Nephron progenitor cell (in vitro differentiated cells): ENCODE measurements around the gene SH3PXD2B.

Experiments
- DNase-seq: peaks from one replicate; pipeline ENCODE4 v3.0.0; 2021
- H3K27ac Mint-ChIP-seq: 2 replicates; pipeline ENCODE4 v1.8.0; 2021; ENCODE audit warnings: mild to moderate bottlenecking, moderate library complexity, mixed read lengths
- H3K27me3 Mint-ChIP-seq: 2 replicates; pipeline ENCODE4 v1.8.0; 2021; ENCODE audit warnings: mild to moderate bottlenecking, low read depth, mixed read lengths; ENCODE audit not compliant: poor library complexity
- H3K36me3 Mint-ChIP-seq: 2 replicates; pipeline ENCODE4 v1.8.0; 2021; ENCODE audit warnings: low read depth, mixed read lengths
- H3K4me1 Mint-ChIP-seq: 2 replicates; pipeline ENCODE4 v1.8.0; 2021; ENCODE audit warnings: mixed read lengths
- H3K4me3 Mint-ChIP-seq: 2 replicates; pipeline ENCODE4 v1.8.0; 2021; ENCODE audit warnings: mild to moderate bottlenecking, moderate library complexity, mixed read lengths
- H3K9me3 Mint-ChIP-seq: 2 replicates; pipeline ENCODE4 v1.8.0; 2021; ENCODE audit warnings: mild to moderate bottlenecking, moderate library complexity, mixed read lengths
- CTCF ChIP-seq: fragments of 200-600 bp; sonication (generic); IDR thresholded peaks from 2 replicates; pipeline ENCODE4 v1.5.0; 2021; ENCODE audit warnings: antibody characterized with exemption

Gene SH3PXD2B

GRCh38 chr5:172430354-172430753 lies 24.0 kb downstream of the SH3PXD2B start:
- no peak for DNase-seq
- Mint-ChIP-seq H3K4me3 (no peak overlapping the region), H3K27ac (no peak overlapping the region), H3K4me1 (peaks cover 37% of the 10 kb centered on the region), H3K27me3 (peaks cover 5% of the 10 kb centered on the region), H3K9me3 (no peaks in the 10 kb centered on the region), H3K36me3 (peaks cover 47% of the 10 kb centered on the region)
- no peak for TF ChIP-seq CTCF

GRCh38 chr5:172429201-172429940 lies 25.0 kb downstream of the SH3PXD2B start:
- Mint-ChIP-seq H3K9me3 (no peaks in the 10 kb centered on the region), H3K27ac (no peak overlapping the region)

GRCh38 chr5:172428224-172429166 lies 25.8 kb downstream of the SH3PXD2B start:
- Mint-ChIP-seq H3K4me3 (no peak overlapping the region), H3K27ac (no peak overlapping the region), H3K36me3 (peaks cover 54% of the 10 kb centered on the region), H3K4me1 (peaks cover 49% of the 10 kb centered on the region), H3K27me3 (peaks cover 2% of the 10 kb centered on the region), H3K9me3 (no peaks in the 10 kb centered on the region)
- no peak for TF ChIP-seq CTCF
- DNase-seq: no peak

More at GRCh38 chr5:172429201-172429940, 25.0 kb downstream of the SH3PXD2B start:
- Mint-ChIP-seq H3K36me3 (peaks cover 50% of the 10 kb centered on the region), H3K27me3 (peaks cover 5% of the 10 kb centered on the region), H3K4me1 (peaks cover 45% of the 10 kb centered on the region), H3K4me3 (no peak overlapping the region)
- no peak for DNase-seq
- TF ChIP-seq CTCF: no peak

GRCh38 chr5:172427202-172427601 lies 27.1 kb downstream of the SH3PXD2B start:
- H3K9me3 Mint-ChIP-seq: no peaks in the 10 kb centered on the region
- no peak for TF ChIP-seq CTCF
- no peak overlapping the region for H3K4me3 Mint-ChIP-seq
- H3K27ac Mint-ChIP-seq: no peak overlapping the region
- peaks cover 49% of the 10 kb centered on the region for H3K4me1 Mint-ChIP-seq
- DNase-seq: no peak
- peaks cover 54% of the 10 kb centered on the region for H3K36me3 Mint-ChIP-seq
- peaks cover 2% of the 10 kb centered on the region for H3K27me3 Mint-ChIP-seq

- H3K9me3 Mint-ChIP-seq: no peaks in the 10 kb centered on the region
- peaks cover 54% of the 10 kb centered on the region for H3K36me3 Mint-ChIP-seq
- DNase-seq: no peak
- no peak overlapping the region for H3K4me3 Mint-ChIP-seq
- TF ChIP-seq CTCF: no peak
- H3K4me1 Mint-ChIP-seq: peaks cover 49% of the 10 kb centered on the region
- H3K27ac Mint-ChIP-seq: peak overlapping the region; percentile 94
- H3K27me3 Mint-ChIP-seq: peaks cover 2% of the 10 kb centered on the region
Measured at GRCh38 chr5:172426086-172426485, 28.2 kb downstream of the SH3PXD2B start.
